Suppressor macrophage treated with lipopolysaccharide for 1 hour (primary cell): ENCODE results near the gene C21orf58.
"Not testable (repeated sequence)": the region's sequence is repeated elsewhere in the genome, so short reads cannot be mapped to it uniquely, and the experiment has no call there.

Experiments
- DNase-seq, 3 donors: peaks; one replicate each; pipeline ENCODE4 v3.0.0-alpha.2; 2020 to 2022

Gene C21orf58

DNA sequence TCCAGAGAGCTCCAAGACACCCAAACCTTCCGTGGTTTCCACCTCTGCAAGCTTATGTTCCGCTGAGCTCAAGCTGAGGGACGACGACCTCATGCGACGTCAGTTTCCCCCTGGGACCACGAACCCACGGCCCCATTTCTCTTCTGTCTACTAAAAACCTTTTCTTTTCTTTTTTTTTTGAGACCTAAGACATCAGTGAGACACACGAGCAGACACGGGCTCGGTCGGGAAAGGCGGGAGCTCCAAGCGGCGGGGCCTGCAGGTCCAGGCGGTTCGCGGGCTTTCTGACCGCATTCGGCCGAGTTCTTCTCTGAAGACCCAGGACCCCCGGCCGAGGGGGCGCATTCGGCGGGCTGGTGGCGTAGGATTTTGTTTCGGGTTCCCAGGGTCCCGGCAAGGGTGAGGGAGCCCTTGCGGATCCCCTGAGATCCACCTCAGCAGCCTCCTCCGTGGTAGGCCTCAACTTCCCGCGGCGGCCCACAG lies 402 bp downstream of the C21orf58 start:
- DNase-seq = peak in 2 of 3 donors; percentile 5 to 33

DNA sequence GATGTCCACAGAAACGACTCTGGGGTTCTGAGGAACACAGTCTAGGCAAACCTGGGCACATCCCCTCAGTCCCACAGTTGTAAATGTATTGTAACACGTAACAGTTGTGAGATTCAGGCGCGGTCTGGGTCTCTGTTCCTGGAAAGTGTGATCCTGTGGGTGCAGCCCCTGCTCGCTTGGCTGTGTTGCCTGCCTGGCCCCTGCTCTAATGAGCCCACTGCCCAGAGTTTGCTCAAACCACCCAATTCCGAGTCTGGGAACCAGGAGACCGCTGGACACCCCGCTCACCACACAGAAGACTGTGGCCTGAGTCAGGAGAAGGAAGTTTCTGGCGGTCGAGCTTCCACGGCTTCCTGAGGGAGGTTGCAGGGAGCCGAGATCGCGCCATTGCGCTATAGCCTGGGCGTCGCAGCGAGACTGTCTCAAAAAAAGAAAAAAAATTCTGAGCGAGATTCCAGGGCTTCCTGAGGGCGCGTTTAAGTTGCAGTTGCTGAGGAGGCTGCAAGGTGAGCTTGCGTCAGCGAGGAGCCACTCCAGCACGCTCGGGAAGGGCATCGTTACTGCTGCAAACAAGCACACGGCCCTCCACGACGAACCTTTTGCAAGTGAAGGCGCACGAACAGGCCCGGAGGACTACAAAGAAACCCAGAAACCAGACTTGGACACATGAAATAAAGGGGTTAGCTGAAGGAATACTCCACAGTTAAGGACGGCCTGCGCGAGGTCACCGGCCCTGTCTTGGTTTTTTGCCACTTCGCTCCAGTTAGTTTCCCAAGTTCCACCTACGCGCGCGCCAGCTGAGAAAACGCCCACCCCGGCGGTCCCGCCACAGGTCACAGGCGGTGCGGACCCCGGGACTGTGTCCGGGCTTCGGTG lies 1.1 kb downstream of the C21orf58 start:
- DNase-seq = peak; percentile 52 to 56 (median 53)

DNA sequence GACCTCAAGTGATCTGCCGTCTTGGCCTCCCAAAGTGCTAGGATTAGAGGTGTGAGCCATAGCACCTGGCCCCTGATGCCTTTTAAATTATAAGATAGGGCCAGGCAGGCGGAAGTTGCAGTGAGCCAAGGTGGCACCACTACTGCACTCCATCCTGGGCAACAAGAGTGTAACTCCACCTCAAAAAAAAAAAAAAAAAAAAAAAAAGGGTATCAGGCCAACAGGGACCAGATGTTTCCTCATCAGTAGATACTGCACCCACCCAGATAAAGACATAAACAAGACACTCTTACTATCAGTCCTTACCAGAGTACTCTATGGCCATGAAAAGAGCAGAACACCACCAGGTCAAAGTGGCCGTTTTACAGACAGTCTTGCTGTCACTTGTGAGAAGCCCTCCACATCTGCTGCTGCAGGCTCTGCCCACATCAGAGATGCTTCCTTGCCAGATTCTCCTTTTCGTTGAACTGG lies 3.3 kb downstream of the C21orf58 start:
- DNase-seq = no peak

DNA sequence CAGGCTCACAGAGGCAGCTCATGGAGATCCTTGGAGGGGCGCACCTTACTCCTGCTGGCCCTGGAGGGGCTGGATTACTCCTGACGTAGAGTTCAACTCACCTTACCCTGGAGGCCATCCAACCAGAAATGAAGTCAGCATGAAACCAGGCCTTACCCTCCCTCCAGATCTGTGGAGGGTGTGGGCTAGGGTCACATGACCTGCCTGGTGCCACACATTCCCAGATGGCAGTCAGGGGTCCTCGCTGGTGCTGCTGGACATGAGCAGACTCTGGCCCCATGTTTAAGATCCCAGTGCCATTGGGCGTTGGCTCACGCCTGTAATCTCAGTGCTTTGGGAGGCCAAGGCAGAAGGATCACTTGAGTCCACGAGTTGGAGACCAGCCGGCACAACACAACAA lies 4.5 kb downstream of the C21orf58 start:
- DNase-seq = no peak

DNA sequence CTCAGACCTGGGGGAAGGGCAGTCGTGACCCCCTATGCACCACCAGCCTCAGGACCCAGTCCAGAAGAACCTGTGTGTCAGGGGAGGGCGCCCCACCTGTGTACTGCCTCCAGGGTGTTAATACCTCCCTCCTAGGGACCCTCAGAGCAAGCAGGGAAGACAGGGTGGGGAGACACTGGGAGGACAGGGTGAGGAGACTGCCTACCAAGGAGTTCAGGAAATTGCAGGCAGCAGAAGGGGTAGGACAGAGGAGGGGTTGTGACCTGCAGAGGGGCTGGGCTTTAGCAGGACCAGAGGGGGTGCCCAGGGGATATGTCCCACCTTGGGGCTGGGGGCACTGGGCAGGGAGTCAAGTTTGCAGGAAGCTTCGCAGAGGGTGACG lies 5.2 kb downstream of the C21orf58 start:
- no peak for DNase-seq

DNA sequence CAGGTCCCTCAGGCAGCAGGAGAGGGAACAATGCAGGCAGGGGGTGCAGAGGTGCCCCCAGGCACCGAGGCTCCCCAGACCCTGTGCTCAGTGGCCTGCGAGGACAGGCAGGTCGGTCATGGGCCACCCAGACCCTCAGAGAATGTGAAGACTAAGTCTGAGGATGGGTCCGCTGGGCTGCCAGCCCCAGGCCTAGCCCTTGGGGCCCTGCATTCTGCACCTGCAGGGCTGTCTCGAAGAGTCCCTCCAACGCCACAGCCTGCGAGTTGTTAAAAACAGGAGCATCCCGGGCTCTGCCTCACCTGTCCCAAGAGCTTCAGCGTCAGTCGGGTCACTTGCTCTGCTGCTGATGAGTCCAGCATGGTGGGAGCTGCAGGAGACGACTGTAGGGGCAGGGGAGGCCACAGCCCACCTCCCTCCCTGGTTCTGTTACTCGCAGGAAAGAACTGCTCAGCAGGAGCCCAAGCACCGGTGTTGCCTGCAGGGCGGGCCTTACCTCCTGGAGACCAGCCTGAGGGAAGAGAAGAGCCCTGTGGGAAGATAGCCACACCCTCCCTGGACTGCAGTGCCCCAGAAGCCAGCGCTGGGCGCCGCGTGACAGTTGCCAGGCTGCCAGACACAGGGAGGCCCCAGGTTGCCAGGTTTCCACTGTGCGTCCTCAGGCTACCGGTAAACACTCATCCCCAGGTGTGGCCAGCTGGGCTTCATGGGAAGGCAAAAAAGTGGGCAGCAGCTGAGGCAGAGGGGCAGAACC lies 5.8 kb downstream of the C21orf58 start:
- DNase-seq = no peak

DNA sequence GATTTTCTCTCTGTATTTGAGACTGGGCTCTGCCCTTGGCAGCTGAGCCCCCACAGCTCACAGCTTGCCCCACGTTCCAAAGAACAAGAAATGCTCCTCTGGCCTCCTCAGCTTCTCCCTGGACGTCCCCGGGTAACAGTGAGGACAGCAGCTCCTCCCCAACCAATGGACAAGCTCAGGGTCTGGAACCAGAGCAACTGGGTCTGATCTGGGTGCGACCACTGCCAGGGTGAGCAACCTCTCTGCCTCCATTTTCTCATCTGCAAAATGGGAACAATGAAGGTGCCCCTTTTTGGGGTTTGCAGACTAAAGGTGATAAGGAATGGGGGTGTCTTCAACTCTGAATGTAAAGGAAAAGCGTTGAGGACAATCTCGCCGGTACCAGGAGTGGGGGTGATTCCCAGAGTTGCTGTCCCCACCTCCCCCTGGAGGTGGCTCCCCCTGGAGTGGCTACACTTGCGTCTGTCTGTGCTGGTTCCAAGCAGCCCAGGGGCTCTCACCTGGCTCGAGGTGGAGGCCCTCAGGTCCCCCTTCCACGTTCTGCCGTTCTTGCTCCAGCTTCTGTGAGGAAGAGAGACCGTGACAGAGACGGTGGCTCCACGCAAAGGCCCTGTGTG lies 6.9 kb downstream of the C21orf58 start:
- DNase-seq = no peak

DNA sequence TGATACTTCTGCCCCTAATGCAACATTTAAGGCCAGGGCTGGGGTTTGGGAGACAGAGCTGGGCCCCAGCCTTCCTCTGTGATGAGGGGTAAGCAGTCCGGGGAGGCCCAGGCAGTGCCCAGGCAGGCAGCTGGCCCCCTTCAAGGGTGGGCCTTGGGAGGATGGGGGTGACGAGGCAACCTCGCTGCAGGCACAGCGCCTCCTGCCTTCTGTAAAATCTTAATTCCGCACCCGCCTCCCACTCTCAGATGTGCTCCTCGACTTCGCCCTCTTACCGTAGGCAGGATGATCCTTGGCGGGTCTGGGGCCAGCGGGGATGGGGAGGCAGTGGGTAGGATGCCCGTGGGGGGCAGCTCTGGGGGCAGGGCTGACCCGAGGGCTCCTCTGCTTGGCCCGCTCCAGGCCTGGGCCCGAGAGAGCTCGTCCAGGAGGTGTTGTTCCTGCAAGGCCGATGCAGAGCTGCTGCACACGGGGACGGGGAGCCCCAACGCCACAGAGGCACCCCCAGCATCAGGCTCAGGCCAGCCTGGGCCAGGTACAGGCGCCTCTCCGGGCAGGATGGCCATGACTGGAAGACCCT lies 9.1 kb downstream of the C21orf58 start:
- DNase-seq = no peak

DNA sequence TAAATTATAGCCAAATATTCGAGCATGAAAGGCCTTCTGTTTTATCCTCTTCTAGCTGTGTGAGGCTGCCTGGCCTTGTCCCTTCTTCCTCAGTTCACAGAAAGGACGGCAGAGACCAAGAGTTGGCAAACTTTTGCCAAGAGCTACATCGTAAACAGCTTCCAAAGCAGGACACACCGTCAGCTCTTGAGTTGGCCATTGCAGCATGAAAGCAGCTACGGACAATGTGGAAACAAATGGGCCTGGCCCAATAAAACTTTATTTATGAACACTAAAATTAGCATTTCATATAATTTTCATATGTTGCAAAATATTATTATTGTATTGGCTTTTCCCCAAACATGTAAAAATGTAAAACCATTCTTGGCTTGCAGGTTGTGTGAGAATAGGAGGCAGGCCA lies 10.7 kb downstream of the C21orf58 start:
- DNase-seq = no peak

DNA sequence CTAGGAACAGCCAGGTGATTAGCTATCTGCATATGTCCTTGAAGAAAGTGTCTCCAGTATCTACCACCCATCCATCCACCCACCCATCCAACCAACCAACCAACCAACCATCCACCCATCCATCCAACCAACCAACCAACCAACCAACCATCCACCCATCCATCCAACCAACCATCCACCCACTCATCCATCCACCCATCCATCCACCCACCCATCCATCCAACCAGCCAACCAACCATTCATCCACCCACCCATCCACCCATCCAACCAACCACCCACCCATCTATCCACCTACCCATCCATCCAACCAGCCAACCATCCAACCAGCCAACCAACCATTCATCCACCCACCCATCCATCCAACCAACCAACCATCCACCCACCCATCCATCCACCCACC lies 12.1 kb downstream of the C21orf58 start:
- DNase-seq = no peak

DNA sequence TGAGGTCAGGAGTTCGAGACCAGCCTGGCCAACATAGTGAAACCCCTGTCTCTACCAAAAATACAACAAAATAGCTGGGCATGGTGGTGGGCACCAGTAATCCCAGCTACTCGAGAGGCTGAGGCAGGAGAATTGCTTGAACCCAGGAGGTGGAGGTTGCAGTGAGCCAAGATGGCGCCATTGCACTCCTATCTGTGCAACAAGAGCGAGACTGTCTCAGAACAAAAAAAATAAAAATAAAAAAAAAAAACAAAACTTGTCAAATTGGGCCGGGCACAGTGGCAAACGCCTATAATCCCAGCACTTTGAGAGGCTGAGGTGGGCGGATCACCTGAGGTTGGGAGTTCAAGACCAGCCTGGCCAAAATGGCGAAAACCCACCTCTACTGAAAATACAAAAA lies 13.4 kb downstream of the C21orf58 start:
- DNase-seq = not testable (repeated sequence)

DNA sequence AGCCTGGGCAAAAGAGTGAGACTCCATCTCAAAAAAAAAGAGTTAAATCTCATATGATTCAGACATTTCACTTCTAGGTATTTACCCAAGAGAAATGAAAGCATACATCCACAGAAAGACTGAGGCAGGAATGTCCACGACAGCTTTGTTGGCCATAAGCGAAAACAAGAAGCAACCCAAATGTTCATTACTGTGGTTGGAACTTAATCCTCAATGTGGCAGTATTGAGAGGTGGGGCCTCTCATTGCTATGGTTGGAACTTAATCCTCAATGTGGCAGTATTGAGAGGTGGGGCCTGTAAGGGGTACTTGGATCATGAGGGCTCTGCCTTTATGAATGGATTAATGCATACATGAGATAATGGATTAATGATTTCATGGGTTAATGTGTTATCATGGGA lies 15.2 kb downstream of the C21orf58 start:
- no peak for DNase-seq

DNA sequence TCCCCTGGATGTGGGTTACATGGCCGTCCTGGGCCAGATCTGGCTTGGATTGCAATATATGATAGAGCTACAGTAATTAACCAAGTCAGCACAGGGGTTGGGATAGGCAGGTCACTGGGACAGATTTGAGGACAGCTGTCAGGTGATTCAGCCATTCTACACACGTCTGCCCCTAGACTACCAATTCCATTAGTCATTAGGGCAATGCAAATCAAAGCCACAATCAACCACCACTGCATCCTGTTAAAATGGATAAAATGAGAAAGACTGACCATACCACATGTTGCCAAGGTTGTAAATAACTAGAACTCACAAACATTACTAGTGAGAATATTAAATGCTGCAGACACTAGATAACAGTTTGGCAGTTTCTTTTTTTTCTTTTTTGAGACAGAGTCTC lies 16.0 kb downstream of the C21orf58 start:
- DNase-seq = no peak

DNA sequence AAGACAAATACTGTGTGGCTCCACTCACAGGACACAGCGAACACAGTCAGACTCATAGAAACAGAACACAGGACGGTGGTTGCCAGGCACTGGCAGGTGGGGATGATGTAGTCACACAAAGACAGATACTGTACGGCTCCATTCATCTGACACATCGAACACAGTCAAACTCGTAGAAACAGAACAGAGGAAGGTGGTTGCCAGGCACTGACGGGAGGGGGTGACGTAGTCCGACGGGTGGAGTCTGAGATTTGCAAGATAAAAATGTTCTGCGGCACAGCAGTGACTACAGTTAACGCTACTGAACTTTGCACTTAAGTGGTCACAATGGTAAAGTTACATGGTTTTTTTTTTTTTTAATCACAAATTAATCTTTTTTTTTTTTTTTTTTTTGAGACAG lies 18.7 kb downstream of the C21orf58 start:
- no peak for DNase-seq

DNA sequence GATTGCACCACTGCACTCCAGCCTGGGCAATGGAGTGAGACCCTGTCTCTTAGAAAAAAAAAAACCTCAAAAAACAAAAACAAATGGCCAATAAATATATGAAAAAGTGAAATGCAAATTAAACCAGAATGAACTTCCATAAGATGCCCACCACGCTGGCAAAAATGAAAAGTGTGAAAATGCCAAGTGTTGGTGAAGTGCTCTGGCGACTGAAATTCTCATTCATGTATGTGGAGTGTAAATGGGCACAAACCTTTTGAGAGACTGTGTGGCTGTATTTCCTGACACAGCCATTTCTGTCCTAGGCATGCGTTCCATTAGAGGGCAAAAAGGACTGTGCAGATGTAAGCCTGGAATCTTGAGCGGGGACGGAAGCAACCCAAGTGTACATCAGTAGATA lies 19.2 kb downstream of the C21orf58 start:
- no peak for DNase-seq

DNA sequence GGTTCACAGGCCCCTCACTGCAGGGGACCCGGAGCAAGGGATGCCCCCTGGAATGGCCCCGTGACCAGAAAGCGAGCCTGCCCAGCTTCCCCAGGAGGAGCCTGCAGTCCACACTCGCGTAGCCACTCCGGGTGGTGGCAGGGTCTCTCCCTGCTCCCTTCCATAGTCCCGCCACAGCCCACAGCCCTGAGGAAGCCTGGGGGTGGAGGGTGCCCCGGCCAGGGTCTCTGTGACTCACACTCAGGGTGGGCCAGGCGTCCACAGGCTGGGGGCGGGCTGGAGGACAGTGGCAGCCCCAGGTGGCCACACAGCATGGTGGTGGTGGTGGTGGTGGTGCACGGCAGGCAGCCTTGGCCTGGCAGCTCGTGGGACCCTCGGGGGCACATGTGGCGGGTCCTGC lies 21.9 kb downstream of the C21orf58 start:
- DNase-seq = no peak

DNA sequence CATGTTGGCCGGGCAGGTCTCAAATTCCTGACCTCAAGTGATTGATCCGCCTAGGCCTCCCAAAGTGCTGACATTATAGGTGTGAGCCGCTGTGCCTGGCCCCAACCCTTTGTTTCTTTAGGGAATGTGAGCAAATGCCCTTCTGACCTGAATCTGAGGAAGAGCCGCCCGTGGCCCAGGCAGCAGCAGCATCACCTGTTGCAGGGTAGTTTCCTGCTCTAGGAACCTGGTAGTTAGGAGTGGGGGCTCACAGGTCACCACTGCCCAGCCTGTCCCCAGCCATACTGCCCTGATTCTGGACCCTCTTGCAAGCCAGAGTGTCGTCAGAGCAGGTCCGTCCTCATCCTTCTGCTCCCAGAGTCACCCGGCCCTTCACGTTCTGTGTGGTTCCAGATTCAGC lies 24.5 kb downstream of the C21orf58 start:
- DNase-seq = no peak

DNA sequence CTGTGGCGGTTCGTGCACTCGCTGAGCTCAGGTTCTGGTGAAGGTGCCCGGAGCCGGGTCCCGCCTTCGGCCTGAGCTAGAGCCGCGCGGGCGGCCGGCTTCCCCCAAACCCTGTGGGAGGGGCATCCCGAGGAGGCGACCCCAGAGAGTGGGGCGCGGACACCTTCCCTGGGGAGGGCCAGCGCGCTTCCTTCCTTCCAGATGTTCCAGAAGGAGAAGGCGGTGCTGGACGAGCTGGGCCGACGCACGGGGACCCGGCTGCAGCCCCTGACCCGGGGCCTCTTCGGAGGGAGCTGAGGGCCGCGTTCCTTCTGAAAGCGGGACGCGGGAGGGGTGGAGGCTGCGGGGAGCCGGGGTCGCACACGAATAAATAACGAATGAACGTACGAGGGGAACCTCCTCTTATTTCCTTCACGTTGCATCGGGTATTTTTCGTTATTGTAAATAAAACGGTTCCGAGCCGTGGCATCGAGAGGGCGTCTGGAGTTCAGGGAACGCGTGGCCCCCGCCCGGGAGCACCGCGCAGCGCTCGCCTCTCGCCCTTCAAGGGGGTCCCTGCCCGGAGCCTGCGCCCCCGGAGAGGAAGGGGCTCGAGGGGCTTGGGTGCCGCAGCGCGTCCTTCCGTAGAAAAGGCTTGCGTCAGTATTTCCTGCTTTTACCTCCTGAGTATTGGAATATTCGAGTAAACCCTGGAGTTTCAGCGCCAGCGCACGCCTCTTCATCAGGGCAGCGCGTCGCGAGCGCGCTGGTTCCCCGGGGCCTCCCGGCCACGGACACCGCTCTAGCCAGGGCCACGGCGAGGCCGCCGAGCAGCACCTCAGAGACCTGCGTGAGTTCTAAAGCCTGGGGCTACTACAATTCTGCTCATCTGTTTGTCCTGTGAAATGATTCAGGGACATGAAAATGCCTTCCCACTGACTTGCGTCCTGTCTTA lies 26.1 kb downstream of the C21orf58 start:
- DNase-seq = peak in 1 of 3 donors; percentile 50

DNA sequence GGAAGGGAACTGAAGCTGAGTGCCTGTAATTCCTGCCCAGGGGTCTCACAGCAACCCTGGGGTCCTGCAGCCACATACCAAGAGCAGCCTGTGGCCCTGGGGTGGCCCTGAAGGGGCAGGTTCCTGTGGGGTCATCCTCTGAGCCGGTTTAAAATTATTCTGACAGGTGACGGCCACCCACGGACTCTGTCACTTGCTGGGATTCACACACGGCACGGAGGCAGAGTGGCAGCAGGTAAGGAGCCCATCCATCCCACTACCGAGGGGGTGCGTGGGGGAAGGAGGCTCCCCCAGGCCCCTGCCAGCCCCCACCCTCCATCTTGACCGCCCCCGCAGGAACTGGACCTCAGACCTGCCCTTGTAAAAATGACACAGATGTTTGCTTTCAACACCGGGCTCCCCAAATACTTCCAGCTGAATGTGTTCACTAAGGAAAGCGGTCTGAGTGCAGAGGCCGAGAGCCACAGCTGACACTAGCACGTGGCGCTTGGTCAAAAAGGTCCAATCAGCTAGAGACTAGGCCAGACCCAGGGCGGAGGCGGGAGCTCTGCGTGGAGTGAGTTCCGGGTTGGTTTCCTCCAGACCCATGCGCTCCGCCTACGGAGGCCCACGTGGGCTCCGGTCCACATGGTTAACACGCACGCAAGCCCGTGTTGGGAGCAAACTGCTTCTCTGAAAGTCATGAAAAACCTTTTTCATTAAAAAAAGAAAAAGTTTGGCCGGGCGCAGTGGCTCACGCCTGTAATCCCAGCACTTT lies 27.5 kb downstream of the C21orf58 start:
- DNase-seq = peak; percentile 88 to 94 (median 89)

DNA sequence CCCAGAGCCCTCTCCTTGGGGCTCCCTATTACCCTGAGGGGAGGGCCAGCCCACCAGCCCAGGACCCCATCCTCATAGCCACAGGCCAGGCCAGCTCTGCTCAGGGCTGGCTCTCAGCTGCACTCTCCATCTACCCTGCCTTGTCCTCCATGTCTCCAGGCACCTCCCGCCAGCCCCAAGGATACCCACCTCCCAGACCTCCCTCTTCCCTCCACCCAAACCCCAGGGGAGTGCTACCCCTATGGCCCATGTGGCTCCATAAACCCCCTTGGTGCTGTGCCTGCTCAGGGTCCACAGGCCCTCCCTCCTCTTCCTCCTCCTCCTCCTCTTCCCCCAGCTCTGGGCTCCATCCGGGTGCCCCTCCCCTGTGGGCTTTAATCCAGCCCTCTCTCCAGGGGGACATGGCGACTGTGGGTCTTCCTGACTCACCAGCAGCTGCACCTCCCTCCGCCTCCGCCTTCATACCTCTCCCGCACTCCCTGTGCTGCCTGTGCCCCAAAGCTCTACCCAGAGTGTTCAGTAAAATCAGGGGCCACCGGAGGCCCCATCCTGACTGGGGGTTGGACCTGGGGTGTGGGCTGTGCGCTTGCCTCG lies 28.4 kb downstream of the C21orf58 start:
- no peak for DNase-seq
